GM19043 (cell line): ENCODE data around the gene FOXK1.
"Not testable (repeated sequence)": the region's sequence is repeated elsewhere in the genome, so short reads cannot be mapped to it uniquely, and the experiment has no call there.

Source experiments
- ATAC-seq: cut with Tn5 transposase; IDR thresholded peaks from one replicate; pipeline ENCODE4 v1.9.1; 2021; ENCODE audit warnings: low read depth; ENCODE audit not compliant: unreplicated experiment

FOXK1 gene

GRCh38 chr7:4781366-4782069 lies 99.4 kb downstream of the FOXK1 start:
- ATAC-seq = no peak

- no peak for ATAC-seq
Observed at GRCh38 chr7:4782333-4783291, 100.5 kb downstream of the FOXK1 start.

- no peak for ATAC-seq
Observed at GRCh38 chr7:4783292-4783652, 101.2 kb downstream of the FOXK1 start.

- no peak for ATAC-seq
Observed at GRCh38 chr7:4783762-4784351, 101.8 kb downstream of the FOXK1 start.

GRCh38 chr7:4784799-4785198 lies 102.7 kb downstream of the FOXK1 start:
- no peak for ATAC-seq

GRCh38 chr7:4785371-4785770 lies 103.3 kb downstream of the FOXK1 start:
- ATAC-seq = no peak

- no peak for ATAC-seq
Observed at GRCh38 chr7:4786015-4786414, 103.9 kb downstream of the FOXK1 start.

GRCh38 chr7:4787541-4787940 lies 105.4 kb downstream of the FOXK1 start:
- no peak for ATAC-seq

GRCh38 chr7:4787947-4788626 lies 106.0 kb downstream of the FOXK1 start:
- no peak for ATAC-seq

GRCh38 chr7:4788627-4789189 lies 106.6 kb downstream of the FOXK1 start:
- ATAC-seq = no peak

- no peak for ATAC-seq
Observed at GRCh38 chr7:4789194-4790077, 107.3 kb downstream of the FOXK1 start.

- ATAC-seq = no peak
Observed at GRCh38 chr7:4790078-4790465, 108.0 kb downstream of the FOXK1 start.

- ATAC-seq = no peak
Observed at GRCh38 chr7:4790516-4790991, 108.5 kb downstream of the FOXK1 start.

- no peak for ATAC-seq
Observed at GRCh38 chr7:4791101-4791737, 109.1 kb downstream of the FOXK1 start.

GRCh38 chr7:4791738-4792536 lies 109.8 kb downstream of the FOXK1 start:
- ATAC-seq = no peak

- ATAC-seq = no peak
Observed at GRCh38 chr7:4792537-4793126, 110.5 kb downstream of the FOXK1 start.

GRCh38 chr7:4793385-4793993 lies 111.4 kb downstream of the FOXK1 start:
- not testable (repeated sequence) for ATAC-seq
